Peyer's patch (tissue), 4 donors: ENCODE measurements around the gene C3orf22. TPM values are rescaled to one million over a fixed set of nuclear protein-coding genes. Genes with fewer than 3 reads are reported as not detected.

ENCODE experiments used
- small RNA-seq, 2 donors: library from RNA; depleted of rRNA; stranded (forward); fragments of <200 nt; gene quantifications; one replicate each; pipeline ENCODE3, GENCODE V24; 2016
- total RNA-seq, 4 donors: library from RNA; depleted of rRNA; stranded (reverse); fragments of >200 nt; gene quantifications; one replicate each; pipeline ENCODE4 v1.1.0, GENCODE V29; 2016

The C3orf22 gene
- total RNA-seq, 4 donors from 2014 or later, result not detected

Small RNA genes lying within 50 kb of the gene (small RNA-seq; reads per million reads assigned to genes)
- 0 to 0.12 reads per million in 2 donors for gene RNA5SP138

Other genes starting within 250 kb of the C3orf22 start
- gene KLF15, start 201.5 kb downstream of the C3orf22 start, total RNA-seq, result 10 to 100 TPM in 1 of 4 donors, 1 to 10 TPM in 3; 3.3 to 10.9 (median 9.4) TPM
- not detected for gene CFAP100, start 164.0 kb downstream of the C3orf22 start, total RNA-seq
- gene ZXDC, start 83.0 kb downstream of the C3orf22 start, total RNA-seq, result 10 to 100 TPM; 44.1 to 99.8 (median 67.5) TPM
- gene UROC1, start 41.2 kb downstream of the C3orf22 start, total RNA-seq, result not detected
- gene CHST13, start 34.8 kb downstream of the C3orf22 start, total RNA-seq, result 1 to 10 TPM in 2 of 4 donors, not detected in 2; 2.8 to 2.9 TPM
- gene TXNRD3, start 96.2 kb upstream of the C3orf22 start, total RNA-seq, result 10 to 100 TPM in 1 of 4 donors, 1 to 10 TPM in 3; 1.4 to 11.6 (median 2.8) TPM
- 10 to 100 TPM in 1 of 4 donors, 1 to 10 TPM in 3; 2.4 to 44.6 (median 5.1) TPM for gene CHCHD6, start 145.3 kb upstream of the C3orf22 start, total RNA-seq